ENCODE results near the gene INIP. TPM values are rescaled to one million over a fixed set of nuclear protein-coding genes. Genes with fewer than 3 reads are reported as not detected.
"Not testable (repeated sequence)": the region's sequence is repeated elsewhere in the genome, so short reads cannot be mapped to it uniquely, and the experiment has no call there.

Gene INIP
- total and polyA plus RNA-seq, 2 experiments from 2014 or later, result 18.5 to 33.4 TPM

- Histone ChIP-seq H3F3A (ENCODE audit: insufficient read depth) (no peaks in the 10 kb centered on the region), H3K79me2 (ENCODE audit: insufficient read depth) (no peaks in the 10 kb centered on the region), H4K20me1 (ENCODE audit: insufficient read depth) (no peaks in the 10 kb centered on the region), H3K9me2 (ENCODE audit: insufficient read depth) (no peaks in the 10 kb centered on the region), H3K27me3 (replicated peaks; ENCODE audit: insufficient read depth) (no peaks in the 10 kb centered on the region), H3K4me3 (no peak overlapping the region), H3K9ac (no peak overlapping the region), H3K4me2 (ENCODE audit: unreplicated experiment) (no peak overlapping the region), H3K4me1 (ENCODE audit: insufficient read depth) (no peaks in the 10 kb centered on the region), H3K9me3 (ENCODE audit: low read depth) (no peaks in the 10 kb centered on the region), H2AFZ (no peak overlapping the region), H3K36me3 (ENCODE audit: low read depth) (no peaks in the 10 kb centered on the region), H3K27ac (no peak overlapping the region)
- in situ Hi-C loops (cut with MboI), result no loop called here
- TF ChIP-seq EZH2 (IDR thresholded peaks at IDR 0.05; ENCODE audit: insufficient read depth, poor library complexity, severe bottlenecking) (no peak), EZH2phosphoT487 (IDR thresholded peaks at IDR 0.05; ENCODE audit: insufficient read depth, low read depth) (no peak)
- DNase-seq, result no peak
- WGBS, 2 experiments (ENCODE audit: low coverage in 1 of 2, low lambda C conversion rate in 2 of 2, missing lambda C conversion rate in 2 of 2), result 74 to 88% methylated on average over 6 of the region's 6 CpGs
Measured at GRCh38 chr9:112680731-112681402, 37.0 kb downstream of the INIP start.

GRCh38 chr9:112677040-112677439, 40.9 kb downstream of the INIP start:
- no peak overlapping the region for H3K4me2 ChIP-seq (ENCODE audit: unreplicated experiment)
- H3K27ac ChIP-seq, result no peak overlapping the region
- in situ Hi-C loops (cut with MboI), result no loop called here
- H3K36me3 ChIP-seq (ENCODE audit: low read depth), result no peaks in the 10 kb centered on the region
- H3K4me1 ChIP-seq (ENCODE audit: insufficient read depth), result no peaks in the 10 kb centered on the region
- H3K27me3 ChIP-seq (replicated peaks; ENCODE audit: insufficient read depth), result no peaks in the 10 kb centered on the region
- no peaks in the 10 kb centered on the region for H3K79me2 ChIP-seq (ENCODE audit: insufficient read depth)
- no peak overlapping the region for H3K4me3 ChIP-seq
- no peaks in the 10 kb centered on the region for H3K9me3 ChIP-seq (ENCODE audit: low read depth)
- H3K9me2 ChIP-seq (ENCODE audit: insufficient read depth), result no peaks in the 10 kb centered on the region
- H3K9ac ChIP-seq, result no peak overlapping the region
- TF ChIP-seq EZH2phosphoT487 (IDR thresholded peaks at IDR 0.05; ENCODE audit: insufficient read depth, low read depth), result no peak
- TF ChIP-seq EZH2 (IDR thresholded peaks at IDR 0.05; ENCODE audit: insufficient read depth, poor library complexity, severe bottlenecking), result no peak
- no peaks in the 10 kb centered on the region for H3F3A ChIP-seq (ENCODE audit: insufficient read depth)
- H4K20me1 ChIP-seq (ENCODE audit: insufficient read depth), result no peaks in the 10 kb centered on the region
- no peak for DNase-seq
- no peak overlapping the region for H2AFZ ChIP-seq

DNA sequence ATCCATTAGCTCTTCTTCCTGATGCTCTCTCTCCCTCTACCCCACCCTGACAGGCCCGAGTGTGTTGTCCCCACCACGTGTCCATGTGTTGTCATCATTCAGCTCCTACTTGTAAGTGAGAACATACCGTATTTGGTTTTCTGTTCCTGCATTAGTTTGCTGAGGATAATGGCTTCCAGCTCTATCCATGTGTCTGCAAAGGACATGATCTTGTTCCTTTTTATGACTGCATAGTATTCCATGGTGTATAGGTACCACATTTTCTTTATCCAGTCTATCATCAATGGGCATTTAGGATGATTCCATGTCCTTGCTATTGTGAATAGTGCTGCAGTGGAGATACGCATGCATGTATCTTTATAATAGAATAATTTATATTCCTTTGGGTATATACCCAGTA, 44.7 kb downstream of the INIP start:
- not testable (repeated sequence) for H3K9me3 ChIP-seq (ENCODE audit: low read depth); H3K9me2 ChIP-seq (ENCODE audit: insufficient read depth)

DNA sequence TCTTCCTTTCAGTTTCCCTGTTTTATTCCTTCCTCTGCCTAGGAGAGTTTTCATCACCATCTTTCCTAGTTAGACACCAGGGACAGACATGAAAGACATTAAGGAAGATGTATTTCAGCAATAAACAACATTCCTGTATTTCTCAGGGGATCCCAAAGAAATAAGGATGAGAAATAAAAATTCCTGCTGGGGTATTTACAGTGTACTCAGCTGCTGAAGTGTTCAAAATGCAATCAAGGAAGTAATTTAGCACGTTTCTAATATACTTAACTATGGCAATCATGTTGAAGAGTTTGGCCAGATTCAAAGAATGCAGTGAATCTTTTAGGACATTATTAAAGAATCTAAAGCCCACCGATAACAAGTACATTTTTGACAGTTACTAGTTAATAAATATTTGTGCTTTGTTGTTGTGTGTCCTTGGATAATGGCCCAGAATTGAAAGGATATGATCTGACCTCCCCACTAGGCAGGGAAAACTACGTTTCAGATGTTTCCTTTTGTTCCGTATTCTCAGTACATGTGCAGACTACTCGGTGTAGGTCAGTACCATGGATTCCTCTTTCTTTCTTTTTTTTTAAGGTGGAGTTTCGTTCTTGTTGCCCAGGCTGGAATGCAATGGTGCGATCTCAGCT, 46.8 kb downstream of the INIP start:
- H3F3A ChIP-seq (ENCODE audit: insufficient read depth), result no peaks in the 10 kb centered on the region
- no peak overlapping the region for H3K4me2 ChIP-seq (ENCODE audit: unreplicated experiment)
- H3K9me3 ChIP-seq (ENCODE audit: low read depth), result no peaks in the 10 kb centered on the region
- H3K27ac ChIP-seq, result no peak overlapping the region
- no peak overlapping the region for H2AFZ ChIP-seq
- no peak overlapping the region for H3K4me3 ChIP-seq
- in situ Hi-C loops (cut with MboI), result no loop called here
- H3K27me3 ChIP-seq (replicated peaks; ENCODE audit: insufficient read depth), result no peaks in the 10 kb centered on the region
- H3K9ac ChIP-seq, result no peak overlapping the region
- 61 to 69% methylated on average over 7 of the region's 7 CpGs for WGBS, 2 experiments (ENCODE audit: low coverage in 1 of 2, low lambda C conversion rate in 2 of 2, missing lambda C conversion rate in 2 of 2)
- no peaks in the 10 kb centered on the region for H3K36me3 ChIP-seq (ENCODE audit: low read depth)
- TF ChIP-seq EZH2 (IDR thresholded peaks at IDR 0.05; ENCODE audit: insufficient read depth, poor library complexity, severe bottlenecking) (no peak), EZH2phosphoT487 (IDR thresholded peaks at IDR 0.05; ENCODE audit: insufficient read depth, low read depth) (no peak)
- no peaks in the 10 kb centered on the region for H3K9me2 ChIP-seq (ENCODE audit: insufficient read depth)
- H4K20me1 ChIP-seq (ENCODE audit: insufficient read depth), result no peaks in the 10 kb centered on the region
- no peak for DNase-seq
- H3K79me2 ChIP-seq (ENCODE audit: insufficient read depth), result no peaks in the 10 kb centered on the region
- no peaks in the 10 kb centered on the region for H3K4me1 ChIP-seq (ENCODE audit: insufficient read depth)

More for the DNA sequence above, 44.7 kb downstream of the INIP start:
- H3F3A ChIP-seq (ENCODE audit: insufficient read depth); H3K9ac ChIP-seq; H3K4me2 ChIP-seq (ENCODE audit: unreplicated experiment); DNase-seq; H3K36me3 ChIP-seq (ENCODE audit: low read depth); in situ Hi-C loops (cut with MboI); H3K27ac ChIP-seq; H4K20me1 ChIP-seq (ENCODE audit: insufficient read depth); H3K79me2 ChIP-seq (ENCODE audit: insufficient read depth); H3K4me1 ChIP-seq (ENCODE audit: insufficient read depth); H3K27me3 ChIP-seq (replicated peaks; ENCODE audit: insufficient read depth); H2AFZ ChIP-seq; H3K4me3 ChIP-seq: not testable (repeated sequence)
- 90 to 97% methylated on average over 4 of the region's 4 CpGs for WGBS, 2 experiments (ENCODE audit: low coverage in 1 of 2, low lambda C conversion rate in 2 of 2, missing lambda C conversion rate in 2 of 2)

Measured in GM23248 (cell line).